Ovary (tissue), 9 donors: ENCODE results near the gene RPS17. TPM values are rescaled to one million over a fixed set of nuclear protein-coding genes. Genes with fewer than 3 reads are reported as not detected.
"Not testable (repeated sequence)": the region's sequence is repeated elsewhere in the genome, so short reads cannot be mapped to it uniquely, and the experiment has no call there.

Experiments
- DNase-seq, 5 donors: peaks; one replicate each; pipeline ENCODE4 v3.0.0-alpha.2; 2019 to 2020
- H3K27ac ChIP-seq, 2 donors: fragments of 200-600 bp; one replicate each; pipeline versions ENCODE4 v1.5.1 to v1.8.0; 2019 to 2022
- H3K27me3 ChIP-seq: fragments of 200-600 bp; one replicate; pipeline ENCODE4 v1.8.0; 2022
- H3K36me3 ChIP-seq: fragments of 200-600 bp; sonication (generic); one replicate; pipeline ENCODE4 v1.5.1; 2019
- H3K4me1 ChIP-seq: one replicate; pipeline ENCODE4 v1.8.1; 2013; ENCODE audit warnings: mild to moderate bottlenecking, moderate library complexity; ENCODE audit not compliant: insufficient read depth
- H3K4me3 ChIP-seq: fragments of 200-600 bp; sonication (generic); one replicate; pipeline ENCODE4 v1.5.1; 2017
- H3K9me3 ChIP-seq, 2 donors: fragments of 200-600 bp in 1 of 2; sonication (generic) in 1 of 2; one replicate each; pipeline versions ENCODE4 v1.5.1 to v1.8.1; 2013 to 2019; ENCODE audit warnings: mild to moderate bottlenecking in 1 of 2, moderate library complexity in 1 of 2
- CTCF ChIP-seq, 3 donors: fragments of 450-650 bp in 2 of 3; fragments of 200-600 bp in 1 of 3; IDR thresholded peaks; one replicate each; pipeline versions ENCODE4 v1.5.1 to v1.8.0; 2016 to 2022; ENCODE audit warnings: antibody characterized with exemption in 3 of 3, mild to moderate bottlenecking in 1 of 3
- EP300 ChIP-seq: sonication (generic); formaldehyde crosslinking; IDR thresholded peaks from one replicate; pipeline ENCODE4 v1.6.1; 2017; ENCODE audit warnings: antibody characterized with exemption
- POLR2A ChIP-seq: fragments of 450-650 bp; IDR thresholded peaks from one replicate; pipeline ENCODE4 v1.6.1; 2017; ENCODE audit warnings: antibody characterized with exemption, mild to moderate bottlenecking, moderate library complexity
- WGBS, 3 donors: extraction: QIAGEN DNeasy Blood & Tissue Kit in 1 of 3; methylation state at CpG; one replicate each; pipeline versions ENCODE4 v1.1.5 to v1.1.7; 2013 to 2017; 5-methylcytosine and 5-hydroxymethylcytosine counted together
- intact Hi-C, 4 donors: fragments of 100-400 bp; cut with DNase I; formaldehyde crosslinking; loops; one replicate each; pipeline versions ENCODE4 v1.11.0 to v1.15.1; 2022 to 2023
- polyA plus RNA-seq, 2 donors: library from polyadenylated mRNA; stranded (reverse); fragments of 200-250 nt in 1 of 2; fragments of 350-450 nt in 1 of 2; fragmentation: Illumina TruSeq in 1 of 2; extraction: RNeasy Lipid Tissue Mini Kit (QIAGEN cat#74804) in 1 of 2; gene quantifications; one replicate each; pipeline ENCODE4 v1.2.3, GENCODE V29; 2013 to 2014
- total RNA-seq, 7 donors: library from RNA; depleted of rRNA in 2 of 7; stranded (reverse); fragments of >200 nt in 2 of 7; fragmentation: NEBNext Ultra II Directional in 3 of 7; extraction: Animal tissue kit (Norgen Biotek cat#: 25700) in 3 of 7; gene quantifications; one replicate each; pipeline versions ENCODE4 v1.1.0 to v1.2.4, GENCODE V29; 2016 to 2023
- donor health status: DM: no; HTN: no; CAD: no; lungs with moderate emphysema.
- donor health status: DM: no; HTN: no; CAD: no.
- donor health status: Bipolar disorder and iron deficiency.
- donor health status: DM: yes; HTN: yes; CAD: no.
- donor health status: DM: no; HTN: no; CAD: no.
- donor health status: DM: yes; HTN: yes; CAD: no.

Gene RPS17
- total and polyA plus RNA-seq, 9 donors, result 2,388 to 7,542 (median 3,090) TPM

GRCh38 chr15:82536409-82537350, 3.6 kb downstream of the RPS17 start:
- H3K9me3 ChIP-seq, result no peaks in the 10 kb centered on the region
- H3K4me3 ChIP-seq, result no peak overlapping the region
- H3K4me1 ChIP-seq, result peaks cover 1% of the 10 kb centered on the region
- 44 to 52% (median 48%) methylated on average over 11 of the region's 11 CpGs for WGBS, 3 donors
- H3K27me3 ChIP-seq, result no peaks in the 10 kb centered on the region
- DNase-seq, result no peak
- intact Hi-C loops, result loop anchor here in 1 of 4 donors (10.0 kb wide), 2 partner anchors 268 to 478 kb away; partner anchors contain the start of genes C15orf40, FSD2 and WHAMM
- H3K36me3 ChIP-seq, result no peaks in the 10 kb centered on the region
- TF ChIP-seq EP300 (no peak), CTCF (IDR thresholded peaks at IDR 0.05) (no peak), POLR2A (no peak)
- H3K27ac ChIP-seq, result no peak overlapping the region

GRCh38 chr15:82535566-82536408, 4.5 kb downstream of the RPS17 start:
- Histone ChIP-seq H3K27ac (no peak overlapping the region), H3K9me3 (no peaks in the 10 kb centered on the region), H3K27me3 (no peaks in the 10 kb centered on the region), H3K4me3 (no peak overlapping the region), H3K36me3 (no peaks in the 10 kb centered on the region), H3K4me1 (no peaks in the 10 kb centered on the region)
- 57 to 65% (median 62%) methylated on average over 9 of the region's 9 CpGs for WGBS, 3 donors
- intact Hi-C loops, result loop anchor here in 1 of 4 donors (10.0 kb wide), 2 partner anchors 269 to 479 kb away; partner anchors contain the start of genes C15orf40, FSD2 and WHAMM
- no peak for DNase-seq
- TF ChIP-seq EP300 (no peak), POLR2A (no peak), CTCF (IDR thresholded peaks at IDR 0.05) (no peak)

- not testable (repeated sequence) for H3K27me3 ChIP-seq, H3K36me3 ChIP-seq, H3K4me3 ChIP-seq, H3K27ac ChIP-seq, H3K9me3 ChIP-seq, H3K4me1 ChIP-seq, DNase-seq
- 86 to 93% (median 90%) methylated on average over 5 of the region's 5 CpGs for WGBS, 3 donors
- intact Hi-C loops, result loop anchor here in 1 of 4 donors (10.0 kb wide), 2 partner anchors 270 to 480 kb away; partner anchors contain the start of genes C15orf40, FSD2 and WHAMM
These were observed 5.1 kb downstream of the RPS17 start for GRCh38 chr15:82535151-82535550.

GRCh38 chr15:82534457-82534861, 5.8 kb downstream of the RPS17 start:
- DNase-seq, H3K4me1 ChIP-seq, H3K4me3 ChIP-seq, H3K36me3 ChIP-seq, H3K9me3 ChIP-seq, H3K27me3 ChIP-seq, H3K27ac ChIP-seq: not testable (repeated sequence)
- WGBS, 3 donors, result 95 to 99% (median 97%) methylated on average over 3 of the region's 3 CpGs
- intact Hi-C loops, result loop anchor here in 1 of 4 donors (10.0 kb wide), 2 partner anchors 270 to 480 kb away; partner anchors contain the start of genes C15orf40, FSD2 and WHAMM

- 95 to 100% (median 97%) methylated on average over 3 of the region's 3 CpGs for WGBS, 3 donors
- TF ChIP-seq CTCF (IDR thresholded peaks at IDR 0.05), result no peak
- TF ChIP-seq EP300, result no peak
- TF ChIP-seq POLR2A, result no peak
- no peaks in the 10 kb centered on the region for H3K36me3 ChIP-seq
These were observed 6.5 kb downstream of the RPS17 start for GRCh38 chr15:82533801-82534200.

More at GRCh38 chr15:82533801-82534200, 6.5 kb downstream of the RPS17 start:
- no peaks in the 10 kb centered on the region for H3K4me1 ChIP-seq
- DNase-seq, result peak in 1 of 5 donors; percentile 18
- intact Hi-C loops, result loop anchor here in 1 of 4 donors (10.0 kb wide), 2 partner anchors 271 to 481 kb away; partner anchors contain the start of genes C15orf40, FSD2 and WHAMM
- no peaks in the 10 kb centered on the region for H3K9me3 ChIP-seq
- no peaks in the 10 kb centered on the region for H3K27me3 ChIP-seq
- no peak overlapping the region for H3K4me3 ChIP-seq
- no peak overlapping the region for H3K27ac ChIP-seq
